ENCODE results near the gene NEBL. TPM values are rescaled to one million over a fixed set of nuclear protein-coding genes. Genes with fewer than 3 reads are reported as not detected.

The NEBL gene
- total RNA-seq, 1 experiment from 2014 or later = 55.2 TPM

- H3K9me3 ChIP-seq = no peaks in the 10 kb centered on the region
- intact Hi-C loops (cut with micrococcal nuclease; ENCODE audit: unreplicated experiment) = no loop called here
- Mint-ChIP-seq H3K27ac (ENCODE audit: unreplicated experiment) (no peak overlapping the region), H3K27me3 (ENCODE audit: insufficient read depth, unreplicated experiment) (no peaks in the 10 kb centered on the region), H3K9me3 (ENCODE audit: unreplicated experiment) (peaks cover 17% of the 10 kb centered on the region), H3K36me3 (ENCODE audit: insufficient read depth, unreplicated experiment) (peaks cover 5% of the 10 kb centered on the region), H3K4me1 (ENCODE audit: low read depth, unreplicated experiment) (no peaks in the 10 kb centered on the region), H3K4me3 (ENCODE audit: unreplicated experiment) (no peak overlapping the region)
- H3K4me1 ChIP-seq = no peaks in the 10 kb centered on the region
- H3K36me3 ChIP-seq (ENCODE audit: control insufficient read depth, insufficient read depth, low read length) = no peaks in the 10 kb centered on the region
- ChIA-PET CTCF (no interaction called here), POLR2A (no interaction called here)
- H3K27me3 ChIP-seq (replicated peaks; ENCODE audit: control insufficient read depth, insufficient read depth, low read length) = no peaks in the 10 kb centered on the region
- no peak overlapping the region for H3K4me3 ChIP-seq (ENCODE audit: low read depth, low read length)
- no TSS peak for BruUV-seq (replicated peaks)
- no peak for TF ChIP-seq CTCF (IDR thresholded peaks at IDR 0.05; ENCODE audit: insufficient read depth in 1 of 2, low read depth in 1 of 2, low read length in 1 of 2, severe bottlenecking in 1 of 2, unreplicated experiment in 1 of 2)
- no peak for DNase-seq
Observed at GRCh38 chr10:20933705-20934104, 36.6 kb upstream of the NEBL start.

- no peak for DNase-seq
- H3K27ac Mint-ChIP-seq (ENCODE audit: unreplicated experiment) = no peak overlapping the region
- no peaks in the 10 kb centered on the region for H3K4me1 ChIP-seq
- POLR2A ChIA-PET = no interaction called here
- intact Hi-C loops (cut with micrococcal nuclease; ENCODE audit: unreplicated experiment) = no loop called here
- H3K27me3 ChIP-seq (replicated peaks; ENCODE audit: control insufficient read depth, insufficient read depth, low read length) = no peaks in the 10 kb centered on the region
- no TSS peak for BruUV-seq (replicated peaks)
- no peaks in the 10 kb centered on the region for H3K36me3 ChIP-seq (ENCODE audit: control insufficient read depth, insufficient read depth, low read length)
- no peaks in the 10 kb centered on the region for H3K27me3 Mint-ChIP-seq (ENCODE audit: insufficient read depth, unreplicated experiment)
- H3K36me3 Mint-ChIP-seq (ENCODE audit: insufficient read depth, unreplicated experiment) = peaks cover 3% of the 10 kb centered on the region
- no peaks in the 10 kb centered on the region for H3K9me3 ChIP-seq
- CTCF ChIA-PET = no interaction called here
- H3K4me3 ChIP-seq (ENCODE audit: low read depth, low read length) = no peak overlapping the region
- H3K4me3 Mint-ChIP-seq (ENCODE audit: unreplicated experiment) = no peak overlapping the region
- peaks cover 10% of the 10 kb centered on the region for H3K9me3 Mint-ChIP-seq (ENCODE audit: unreplicated experiment)
- TF ChIP-seq CTCF (IDR thresholded peaks at IDR 0.05; ENCODE audit: insufficient read depth in 1 of 2, low read depth in 1 of 2, low read length in 1 of 2, severe bottlenecking in 1 of 2, unreplicated experiment in 1 of 2) = no peak
- H3K4me1 Mint-ChIP-seq (ENCODE audit: low read depth, unreplicated experiment) = no peaks in the 10 kb centered on the region
Observed at GRCh38 chr10:20932606-20933126, 35.6 kb upstream of the NEBL start.

GRCh38 chr10:20931156-20931795 is 34.2 kb upstream of the NEBL start:
- no peaks in the 10 kb centered on the region for H3K4me1 ChIP-seq
- no peaks in the 10 kb centered on the region for H3K9me3 Mint-ChIP-seq (ENCODE audit: unreplicated experiment)
- H3K27ac Mint-ChIP-seq (ENCODE audit: unreplicated experiment) = no peak overlapping the region
- no peak for TF ChIP-seq CTCF (IDR thresholded peaks at IDR 0.05; ENCODE audit: insufficient read depth in 1 of 2, low read depth in 1 of 2, low read length in 1 of 2, severe bottlenecking in 1 of 2, unreplicated experiment in 1 of 2)
- CTCF ChIA-PET = no interaction called here
- H3K36me3 ChIP-seq (ENCODE audit: control insufficient read depth, insufficient read depth, low read length) = no peaks in the 10 kb centered on the region
- H3K27me3 Mint-ChIP-seq (ENCODE audit: insufficient read depth, unreplicated experiment) = no peaks in the 10 kb centered on the region
- H3K9me3 ChIP-seq = no peaks in the 10 kb centered on the region
- H3K4me1 Mint-ChIP-seq (ENCODE audit: low read depth, unreplicated experiment) = no peaks in the 10 kb centered on the region
- H3K27me3 ChIP-seq (replicated peaks; ENCODE audit: control insufficient read depth, insufficient read depth, low read length) = no peaks in the 10 kb centered on the region
- intact Hi-C loops (cut with micrococcal nuclease; ENCODE audit: unreplicated experiment) = no loop called here
- POLR2A ChIA-PET = no interaction called here
- no peaks in the 10 kb centered on the region for H3K36me3 Mint-ChIP-seq (ENCODE audit: insufficient read depth, unreplicated experiment)
- no peak for DNase-seq
- no peak overlapping the region for H3K4me3 ChIP-seq (ENCODE audit: low read depth, low read length)
- BruUV-seq (replicated peaks) = no TSS peak
- no peak overlapping the region for H3K4me3 Mint-ChIP-seq (ENCODE audit: unreplicated experiment)

Measured in Caco-2 (cell line).